SJCRH30 (cell line): ENCODE data around the gene SLC17A1. TPM values are rescaled to one million over a fixed set of nuclear protein-coding genes. Genes with fewer than 3 reads are reported as not detected.

Experiments used
- DNase-seq, 2 experiments: peaks; one replicate each; pipeline ENCODE4 v3.0.0-alpha.2; 2015 to 2020
- H3K27ac ChIP-seq: fragments of 250-450 bp; sonication (Bioruptor Pico); 2 replicates; pipeline ENCODE4 v1.5.1; 2020; ENCODE audit warnings: mild to moderate bottlenecking, moderate library complexity
- H3K27me3 ChIP-seq: fragments of 250-450 bp; sonication (Bioruptor Pico); 2 replicates; pipeline ENCODE4 v1.5.1; 2020; ENCODE audit warnings: mild to moderate bottlenecking, moderate library complexity
- H3K36me3 ChIP-seq: fragments of 250-450 bp; sonication (Bioruptor Pico); 2 replicates; pipeline ENCODE4 v1.5.1; 2020; ENCODE audit warnings: mild to moderate bottlenecking, moderate library complexity
- H3K4me1 ChIP-seq: fragments of 250-450 bp; sonication (Bioruptor Pico); 2 replicates; pipeline ENCODE4 v1.5.1; 2020; ENCODE audit warnings: mild to moderate bottlenecking, moderate library complexity
- H3K4me3 ChIP-seq: fragments of 250-450 bp; sonication (Bioruptor Pico); 2 replicates; pipeline ENCODE4 v1.5.1; 2020; ENCODE audit warnings: mild to moderate bottlenecking, moderate library complexity
- H3K9me3 ChIP-seq: fragments of 250-450 bp; sonication (Bioruptor Pico); replicated peaks from 2 replicates; pipeline ENCODE4 v1.5.1; 2020; ENCODE audit warnings: mild to moderate bottlenecking, moderate library complexity
- total RNA-seq: library from RNA; depleted of rRNA; stranded (reverse); fragments of >200 nt; shearing (Covaris generic); gene quantifications from 2 replicates; pipeline ENCODE4 v1.2.3, GENCODE V29; 2014

Gene SLC17A1
- total RNA-seq, 1 experiment from 2014 or later, result not detected

GRCh38 chr6:25851961-25852360, 20.1 kb upstream of the SLC17A1 start:
- no peak overlapping the region for H3K4me3 ChIP-seq
- DNase-seq, result no peak

GRCh38 chr6:25844518-25844917, 12.7 kb upstream of the SLC17A1 start:
- H3K4me3 ChIP-seq, result no peak overlapping the region
- no peaks in the 10 kb centered on the region for H3K4me1 ChIP-seq
- H3K27ac ChIP-seq, result no peak overlapping the region
- no peaks in the 10 kb centered on the region for H3K9me3 ChIP-seq
- no peaks in the 10 kb centered on the region for H3K27me3 ChIP-seq
- no peak for DNase-seq
- H3K36me3 ChIP-seq, result no peaks in the 10 kb centered on the region

More at GRCh38 chr6:25851961-25852360, 20.1 kb upstream of the SLC17A1 start:
- Histone ChIP-seq H3K36me3 (no peaks in the 10 kb centered on the region), H3K9me3 (no peaks in the 10 kb centered on the region), H3K4me1 (no peaks in the 10 kb centered on the region), H3K27me3 (no peaks in the 10 kb centered on the region), H3K27ac (no peak overlapping the region)

- no peaks in the 10 kb centered on the region for H3K36me3 ChIP-seq
- no peak for DNase-seq
- no peaks in the 10 kb centered on the region for H3K27me3 ChIP-seq
- H3K4me3 ChIP-seq, result no peak overlapping the region
- no peaks in the 10 kb centered on the region for H3K9me3 ChIP-seq
- H3K27ac ChIP-seq, result no peak overlapping the region
- H3K4me1 ChIP-seq, result no peaks in the 10 kb centered on the region
Observed at GRCh38 chr6:25842526-25842925, 10.7 kb upstream of the SLC17A1 start.

- no peaks in the 10 kb centered on the region for H3K27me3 ChIP-seq
- no peaks in the 10 kb centered on the region for H3K9me3 ChIP-seq
- DNase-seq, result no peak
- H3K4me1 ChIP-seq, result no peaks in the 10 kb centered on the region
- no peak overlapping the region for H3K27ac ChIP-seq
- H3K4me3 ChIP-seq, result no peak overlapping the region
- no peaks in the 10 kb centered on the region for H3K36me3 ChIP-seq
Observed at GRCh38 chr6:25835442-25836283, 3.8 kb upstream of the SLC17A1 start.

GRCh38 chr6:25834950-25835349, 3.1 kb upstream of the SLC17A1 start:
- DNase-seq, result no peak
- Histone ChIP-seq H3K27ac (no peak overlapping the region), H3K36me3 (no peaks in the 10 kb centered on the region), H3K9me3 (no peaks in the 10 kb centered on the region), H3K4me1 (no peaks in the 10 kb centered on the region), H3K4me3 (no peak overlapping the region), H3K27me3 (no peaks in the 10 kb centered on the region)

GRCh38 chr6:25833136-25833535, 1.3 kb upstream of the SLC17A1 start:
- Histone ChIP-seq H3K4me3 (no peak overlapping the region), H3K27ac (no peak overlapping the region), H3K27me3 (no peaks in the 10 kb centered on the region), H3K36me3 (no peaks in the 10 kb centered on the region), H3K4me1 (no peaks in the 10 kb centered on the region), H3K9me3 (no peaks in the 10 kb centered on the region)
- DNase-seq, result no peak

GRCh38 chr6:25832670-25833069, 818 bp upstream of the SLC17A1 start:
- no peak for DNase-seq
- H3K27ac ChIP-seq, result no peak overlapping the region
- H3K4me1 ChIP-seq, result no peaks in the 10 kb centered on the region
- H3K36me3 ChIP-seq, result no peaks in the 10 kb centered on the region
- no peaks in the 10 kb centered on the region for H3K9me3 ChIP-seq
- no peak overlapping the region for H3K4me3 ChIP-seq
- H3K27me3 ChIP-seq, result no peaks in the 10 kb centered on the region

- H3K27me3 ChIP-seq, result no peaks in the 10 kb centered on the region
Observed at GRCh38 chr6:25832307-25832662, 433 bp upstream of the SLC17A1 start.

GRCh38 chr6:25830458-25830857, 1.4 kb downstream of the SLC17A1 start:
- no peaks in the 10 kb centered on the region for H3K27me3 ChIP-seq
- no peak overlapping the region for H3K27ac ChIP-seq
- H3K9me3 ChIP-seq, result no peaks in the 10 kb centered on the region
- no peak overlapping the region for H3K4me3 ChIP-seq
- no peaks in the 10 kb centered on the region for H3K36me3 ChIP-seq
- no peaks in the 10 kb centered on the region for H3K4me1 ChIP-seq
- no peak for DNase-seq

More at GRCh38 chr6:25832307-25832662, 433 bp upstream of the SLC17A1 start:
- DNase-seq, result no peak
- Histone ChIP-seq H3K9me3 (no peaks in the 10 kb centered on the region), H3K4me1 (no peaks in the 10 kb centered on the region), H3K36me3 (no peaks in the 10 kb centered on the region), H3K4me3 (no peak overlapping the region), H3K27ac (no peak overlapping the region)

- no peak for DNase-seq
- Histone ChIP-seq H3K4me1 (no peaks in the 10 kb centered on the region), H3K27me3 (no peaks in the 10 kb centered on the region), H3K36me3 (no peaks in the 10 kb centered on the region), H3K9me3 (no peaks in the 10 kb centered on the region), H3K27ac (no peak overlapping the region), H3K4me3 (no peak overlapping the region)
Observed at GRCh38 chr6:25829375-25829774, 2.5 kb downstream of the SLC17A1 start.

GRCh38 chr6:25821341-25821740, 10.5 kb downstream of the SLC17A1 start:
- no peak overlapping the region for H3K27ac ChIP-seq
- no peaks in the 10 kb centered on the region for H3K36me3 ChIP-seq
- H3K27me3 ChIP-seq, result no peaks in the 10 kb centered on the region
- no peaks in the 10 kb centered on the region for H3K4me1 ChIP-seq
- no peak for DNase-seq
- no peak overlapping the region for H3K4me3 ChIP-seq
- H3K9me3 ChIP-seq, result no peaks in the 10 kb centered on the region

- H3K9me3 ChIP-seq, result no peaks in the 10 kb centered on the region
- no peaks in the 10 kb centered on the region for H3K36me3 ChIP-seq
- no peak for DNase-seq
- no peak overlapping the region for H3K27ac ChIP-seq
- no peaks in the 10 kb centered on the region for H3K27me3 ChIP-seq
- no peaks in the 10 kb centered on the region for H3K4me1 ChIP-seq
- no peak overlapping the region for H3K4me3 ChIP-seq
Observed at GRCh38 chr6:25816252-25816651, 15.6 kb downstream of the SLC17A1 start.

- Histone ChIP-seq H3K4me3 (no peak overlapping the region), H3K9me3 (no peaks in the 10 kb centered on the region), H3K27ac (no peak overlapping the region), H3K27me3 (no peaks in the 10 kb centered on the region), H3K36me3 (no peaks in the 10 kb centered on the region), H3K4me1 (no peaks in the 10 kb centered on the region)
- no peak for DNase-seq
Observed at GRCh38 chr6:25815194-25815593, 16.7 kb downstream of the SLC17A1 start.

GRCh38 chr6:25804804-25805203, 27.0 kb downstream of the SLC17A1 start:
- Histone ChIP-seq H3K9me3 (no peaks in the 10 kb centered on the region), H3K27me3 (no peaks in the 10 kb centered on the region), H3K36me3 (no peaks in the 10 kb centered on the region), H3K4me1 (no peaks in the 10 kb centered on the region), H3K4me3 (no peak overlapping the region), H3K27ac (no peak overlapping the region)
- no peak for DNase-seq

- H3K9me3 ChIP-seq, result no peaks in the 10 kb centered on the region
- H3K36me3 ChIP-seq, result no peaks in the 10 kb centered on the region
- no peak for DNase-seq
- H3K27me3 ChIP-seq, result no peaks in the 10 kb centered on the region
- H3K27ac ChIP-seq, result no peak overlapping the region
- H3K4me1 ChIP-seq, result no peaks in the 10 kb centered on the region
- no peak overlapping the region for H3K4me3 ChIP-seq
Observed at GRCh38 chr6:25801436-25801835, 30.4 kb downstream of the SLC17A1 start.

- Histone ChIP-seq H3K27ac (no peak overlapping the region), H3K4me1 (no peaks in the 10 kb centered on the region)
- DNase-seq, result no peak
Observed at GRCh38 chr6:25794784-25795183, 37.1 kb downstream of the SLC17A1 start.

More at GRCh38 chr6:25794784-25795183, 37.1 kb downstream of the SLC17A1 start:
- Histone ChIP-seq H3K36me3 (no peaks in the 10 kb centered on the region), H3K4me3 (no peak overlapping the region), H3K9me3 (no peaks in the 10 kb centered on the region), H3K27me3 (no peaks in the 10 kb centered on the region)
